ENCODE data around the gene PKDCC. TPM values are rescaled to one million over a fixed set of nuclear protein-coding genes. Genes with fewer than 3 reads are reported as not detected.

The PKDCC gene
- total and polyA plus RNA-seq, 2 of the 13 experiments (the other 11 are each of a cell fraction or from before 2014, with no cell fraction given): 52.6 to 58.8 TPM

- BruUV-seq (replicated peaks): no TSS peak
- H3K9me3 ChIP-seq (ENCODE audit: low read length): no peaks in the 10 kb centered on the region
- H3K9ac ChIP-seq (ENCODE audit: insufficient read depth, low read depth, low read length): no peak overlapping the region
- H2AFZ ChIP-seq (ENCODE audit: low read length): no peak overlapping the region
- ChIA-PET POLR2A (interaction anchor here (0.9 to 2.8 kb wide), 7 partner anchors 11 to 22 kb away, joined by 3 to 19 read pairs (median 4); partner anchors contain the start of gene PKDCC), CTCF (ENCODE audit: low intra/inter-chr PET ratio, low total read pairs) (no interaction called here)
- no peak overlapping the region for H3K4me2 ChIP-seq (ENCODE audit: low read depth, low read length)
- TF ChIP-seq FOXA1 (IDR thresholded peaks at IDR 0.05): no peak
- 0 out of 2 replicates have a peak, but pooled peaks have one; percentile 11 for TF ChIP-seq FOXA1 (CRISPR knock-in tag; IDR thresholded peaks at IDR 0.05)
- TF ChIP-seq, protein P1, sequence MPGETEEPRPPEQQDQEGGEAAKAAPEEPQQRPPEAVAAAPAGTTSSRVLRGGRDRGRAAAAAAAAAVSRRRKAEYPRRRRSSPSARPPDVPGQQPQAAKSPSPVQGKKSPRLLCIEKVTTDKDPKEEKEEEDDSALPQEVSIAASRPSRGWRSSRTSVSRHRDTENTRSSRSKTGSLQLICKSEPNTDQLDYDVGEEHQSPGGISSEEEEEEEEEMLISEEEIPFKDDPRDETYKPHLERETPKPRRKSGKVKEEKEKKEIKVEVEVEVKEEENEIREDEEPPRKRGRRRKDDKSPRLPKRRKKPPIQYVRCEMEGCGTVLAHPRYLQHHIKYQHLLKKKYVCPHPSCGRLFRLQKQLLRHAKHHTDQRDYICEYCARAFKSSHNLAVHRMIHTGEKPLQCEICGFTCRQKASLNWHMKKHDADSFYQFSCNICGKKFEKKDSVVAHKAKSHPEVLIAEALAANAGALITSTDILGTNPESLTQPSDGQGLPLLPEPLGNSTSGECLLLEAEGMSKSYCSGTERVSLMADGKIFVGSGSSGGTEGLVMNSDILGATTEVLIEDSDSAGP (CRISPR knock-in tag; IDR thresholded peaks at IDR 0.05; ENCODE audit: borderline replicate concordance): 0 out of 2 replicates have a peak, but pooled peaks have one; percentile 18
- TF ChIP-seq, protein P2, sequence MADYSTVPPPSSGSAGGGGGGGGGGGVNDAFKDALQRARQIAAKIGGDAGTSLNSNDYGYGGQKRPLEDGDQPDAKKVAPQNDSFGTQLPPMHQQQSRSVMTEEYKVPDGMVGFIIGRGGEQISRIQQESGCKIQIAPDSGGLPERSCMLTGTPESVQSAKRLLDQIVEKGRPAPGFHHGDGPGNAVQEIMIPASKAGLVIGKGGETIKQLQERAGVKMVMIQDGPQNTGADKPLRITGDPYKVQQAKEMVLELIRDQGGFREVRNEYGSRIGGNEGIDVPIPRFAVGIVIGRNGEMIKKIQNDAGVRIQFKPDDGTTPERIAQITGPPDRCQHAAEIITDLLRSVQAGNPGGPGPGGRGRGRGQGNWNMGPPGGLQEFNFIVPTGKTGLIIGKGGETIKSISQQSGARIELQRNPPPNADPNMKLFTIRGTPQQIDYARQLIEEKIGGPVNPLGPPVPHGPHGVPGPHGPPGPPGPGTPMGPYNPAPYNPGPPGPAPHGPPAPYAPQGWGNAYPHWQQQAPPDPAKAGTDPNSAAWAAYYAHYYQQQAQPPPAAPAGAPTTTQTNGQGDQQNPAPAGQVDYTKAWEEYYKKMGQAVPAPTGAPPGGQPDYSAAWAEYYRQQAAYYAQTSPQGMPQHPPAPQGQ (CRISPR knock-in tag; IDR thresholded peaks at IDR 0.05; ENCODE audit: borderline replicate concordance): no peak
- TF ChIP-seq REL (CRISPR knock-in tag; conservative IDR thresholded peaks at IDR 0.05): no peak
- no peak for TF ChIP-seq ZNF772 (CRISPR knock-in tag; IDR thresholded peaks at IDR 0.05)
- TF ChIP-seq ZNF605 (CRISPR knock-in tag; IDR thresholded peaks at IDR 0.05): peak; percentile 10; the same call in 1 of the 2 replicates
- TF ChIP-seq FOXP1 (IDR thresholded peaks at IDR 0.05): no peak
- TF ChIP-seq FOXP1 (CRISPR knock-in tag; IDR thresholded peaks at IDR 0.05): 0 out of 2 replicates have a peak, but pooled peaks have one; percentile 23
- TF ChIP-seq, protein P3, sequence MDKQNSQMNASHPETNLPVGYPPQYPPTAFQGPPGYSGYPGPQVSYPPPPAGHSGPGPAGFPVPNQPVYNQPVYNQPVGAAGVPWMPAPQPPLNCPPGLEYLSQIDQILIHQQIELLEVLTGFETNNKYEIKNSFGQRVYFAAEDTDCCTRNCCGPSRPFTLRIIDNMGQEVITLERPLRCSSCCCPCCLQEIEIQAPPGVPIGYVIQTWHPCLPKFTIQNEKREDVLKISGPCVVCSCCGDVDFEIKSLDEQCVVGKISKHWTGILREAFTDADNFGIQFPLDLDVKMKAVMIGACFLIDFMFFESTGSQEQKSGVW (CRISPR knock-in tag; IDR thresholded peaks at IDR 0.05; ENCODE audit: borderline replicate concordance): 0 out of 2 replicates have a peak, but pooled peaks have one; percentile 39
- TF ChIP-seq MAFK (conservative IDR thresholded peaks at IDR 0.05 in 1 of 2, IDR thresholded peaks at IDR 0.05 in 1 of 2; ENCODE audit: low read length in 2 of 2): peak; percentile 99
- peak; percentile 99 for TF ChIP-seq MAFF (IDR thresholded peaks at IDR 0.05; ENCODE audit: low read depth, low read length)
- peak; percentile 45; the same call in 1 of the 2 replicates for TF ChIP-seq FOXA3 (CRISPR knock-in tag; IDR thresholded peaks at IDR 0.05)
- no peak overlapping the region for H3K27ac ChIP-seq (ENCODE audit: extremely low read length, insufficient read depth, low read length)
- peaks cover 44% of the 10 kb centered on the region for H3K4me1 ChIP-seq (ENCODE audit: insufficient read depth, low read length)
- DNase-seq (ENCODE audit: low spot score) (no peak), FAIRE-seq (no peak), ATAC-seq (peak; percentile 30)
- intact Hi-C loops (cut with micrococcal nuclease; ENCODE audit: unreplicated experiment): no loop called here
- H3K36me3 ChIP-seq (replicated peaks in 1 of 2; ENCODE audit: control insufficient read depth in 1 of 2, insufficient read depth in 2 of 2, low read length in 2 of 2): no peaks in the 10 kb centered on the region
- no peak overlapping the region for H3K4me3 ChIP-seq (replicated peaks in 1 of 3; ENCODE audit: insufficient read depth in 1 of 3, low read depth in 2 of 3, low read length in 3 of 3)
- no peaks in the 10 kb centered on the region for H4K20me1 ChIP-seq (ENCODE audit: insufficient read depth, low read length)
- H3K79me2 ChIP-seq (ENCODE audit: insufficient read depth, low read length): no peaks in the 10 kb centered on the region
- WGBS (ENCODE audit: low lambda C conversion rate): 16% methylated on average over 13 of the region's 13 CpGs
- in situ Hi-C loops (cut with HindIII; ENCODE audit: extremely low pct_ligation_motif_present, low pct_unique_long_range_greater_than_20kb): no loop called here
- H3K27me3 ChIP-seq (ENCODE audit: control insufficient read depth in 1 of 2, insufficient read depth in 2 of 2, low read length in 2 of 2): peaks cover 0 to 36% of the 10 kb centered on the region in 2 experiments; a peak in 2 of 5 replicates
Observed at GRCh38 chr2:42068571-42069178, 20.9 kb downstream of the PKDCC start.

Data from HepG2 (cell line).